Stromal cell of bone marrow (primary cell): ENCODE data around the gene STXBP1.
"Not testable (repeated sequence)": the region's sequence is repeated elsewhere in the genome, so short reads cannot be mapped to it uniquely, and the experiment has no call there.

Experiments
- DNase-seq: peaks from one replicate; pipeline ENCODE4 v3.0.0-alpha.2; 2012; ENCODE audit warnings: low read depth

Gene STXBP1

DNA sequence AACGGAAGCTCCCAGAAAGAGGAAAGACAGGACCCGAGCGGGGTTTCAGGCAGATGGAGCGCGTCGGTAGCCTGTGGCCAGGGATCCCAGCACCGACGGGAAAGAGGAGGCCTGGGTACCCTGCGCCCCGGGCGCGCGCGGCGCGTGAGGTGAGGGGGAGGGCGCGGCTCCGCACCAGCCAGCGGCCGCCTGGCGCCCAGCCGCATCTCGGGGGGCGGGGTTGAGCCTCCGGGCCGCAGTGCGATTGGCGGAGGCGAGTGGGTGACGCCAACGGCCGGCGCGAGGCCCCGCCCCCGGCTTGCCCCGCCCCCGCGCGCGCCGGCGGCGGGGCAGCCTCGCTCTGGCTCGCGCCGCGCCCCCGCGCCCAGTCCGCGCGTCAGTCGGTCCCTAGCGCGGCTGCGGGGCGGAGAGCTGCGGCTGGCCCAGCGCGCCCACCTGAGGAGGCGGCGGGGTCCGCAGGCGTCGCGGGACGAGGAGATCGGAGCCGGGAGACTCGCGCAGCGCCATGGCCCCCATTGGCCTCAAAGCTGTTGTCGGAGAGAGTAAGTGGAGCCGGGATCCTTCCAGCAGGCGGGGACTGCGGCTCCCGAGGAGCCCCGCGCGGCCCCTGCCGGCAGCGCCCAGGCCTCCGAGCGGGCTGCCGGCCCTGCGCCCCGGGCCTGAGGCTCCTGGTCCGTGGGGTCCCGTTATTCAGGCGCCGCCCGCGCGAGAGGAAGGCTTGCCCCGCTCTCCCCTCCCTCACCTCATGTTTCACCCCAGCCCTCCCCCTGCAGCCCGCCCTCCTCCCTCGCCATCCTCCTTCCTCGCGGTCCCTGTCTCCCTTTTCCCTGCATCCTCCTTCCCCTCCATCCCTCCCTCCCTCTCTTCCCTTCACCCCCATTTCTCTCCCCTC, at the start of gene STXBP1:
STXBP1 (plus strand) TSS at position 379 of the 892 bp plus-strand sequence; CDS start at position 506, 127 bp downstream.
- peak; percentile 58 for DNase-seq

DNA sequence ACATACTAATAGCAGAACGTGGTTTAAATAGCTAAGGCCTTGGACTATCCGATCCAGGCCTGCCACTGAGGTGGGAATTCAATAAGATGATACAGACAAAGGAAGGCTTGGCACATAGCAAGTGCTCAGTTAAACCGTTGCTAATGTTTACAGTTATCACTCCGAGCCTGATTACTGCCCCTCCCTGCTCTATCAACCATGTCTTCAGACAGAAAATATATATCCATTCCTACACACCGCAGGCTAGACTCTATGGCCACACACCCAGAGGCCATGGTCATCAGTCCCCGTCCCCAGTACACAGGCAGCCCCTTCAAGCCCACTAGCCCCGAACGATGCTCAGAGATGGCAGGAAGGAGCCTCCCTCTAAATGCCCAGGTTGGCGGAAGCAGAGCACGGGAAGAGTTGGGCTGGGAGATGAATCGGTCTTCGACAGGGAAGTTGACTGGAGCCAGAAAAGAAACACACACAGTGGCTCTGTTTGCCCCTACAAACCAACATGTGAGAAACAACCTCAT, 49.7 kb upstream of the STXBP1 start:
- DNase-seq: no peak

DNA sequence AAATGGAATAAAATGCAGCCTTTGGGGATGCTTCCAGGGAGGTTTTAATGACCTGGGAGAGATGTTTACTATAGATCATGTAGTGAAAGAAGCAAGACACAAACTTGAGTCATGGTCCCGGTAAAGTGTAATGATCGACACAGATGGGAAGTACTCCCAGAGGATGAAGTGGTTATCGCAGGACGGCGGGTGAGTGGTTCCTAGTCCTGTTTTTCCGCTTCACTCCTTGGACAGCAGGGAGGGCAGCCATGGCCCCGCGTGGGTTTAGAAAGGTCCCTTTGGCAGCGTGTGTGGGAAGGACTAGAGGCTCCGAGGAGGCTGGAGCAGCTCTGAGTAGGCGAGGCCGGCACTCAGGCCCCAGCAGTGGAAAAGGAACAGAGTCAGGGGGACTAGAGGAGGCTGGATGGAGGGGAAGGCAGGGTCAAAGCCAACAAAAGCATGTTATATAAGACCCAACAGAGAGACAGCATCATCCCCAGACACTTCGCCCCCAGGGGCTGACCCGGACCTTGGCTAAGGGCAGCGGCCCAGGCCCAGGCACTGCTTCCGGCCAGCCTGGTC, 49.2 kb upstream of the STXBP1 start:
- no peak for DNase-seq

GRCh38 chr9:127563579-127563978, 48.5 kb upstream of the STXBP1 start:
- DNase-seq: no peak

GRCh38 chr9:127565231-127565630, 46.8 kb upstream of the STXBP1 start:
- DNase-seq: no peak

- DNase-seq: no peak
Measured at GRCh38 chr9:127566351-127567001, 45.6 kb upstream of the STXBP1 start.

DNA sequence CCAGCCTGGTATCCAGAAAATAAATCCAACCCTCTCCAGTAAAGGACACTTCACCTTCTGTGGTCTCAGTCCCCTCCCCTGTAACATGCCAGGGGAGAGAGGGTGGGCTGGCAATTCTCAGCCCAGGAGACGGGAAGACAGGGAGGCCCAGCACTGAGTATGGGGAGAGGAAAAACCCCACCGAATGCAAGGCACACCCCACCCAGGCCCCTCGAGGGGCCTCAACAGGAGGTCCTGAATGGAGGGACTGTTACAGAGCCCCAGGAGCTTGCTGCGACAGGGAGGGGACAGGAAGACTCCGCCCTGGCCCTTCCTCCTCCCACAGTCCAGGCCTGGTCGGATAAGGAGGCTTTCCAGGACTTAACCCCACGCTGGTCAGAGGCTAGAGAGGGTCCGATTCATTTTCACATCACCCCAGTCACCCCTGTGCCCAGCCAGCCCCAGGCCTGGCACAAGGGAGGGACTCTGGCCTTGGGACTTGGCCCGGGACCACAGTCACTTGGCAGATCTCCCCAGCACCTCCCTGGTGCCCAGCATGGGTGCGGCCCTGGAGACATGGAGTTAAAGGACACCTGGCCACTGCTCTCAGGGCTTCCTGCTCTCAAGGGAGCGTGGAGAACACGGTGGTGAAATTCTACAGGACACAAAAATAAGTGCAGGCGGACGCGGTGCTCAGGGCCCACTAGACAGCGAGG, 44.9 kb upstream of the STXBP1 start:
- no peak for DNase-seq

- DNase-seq: no peak
Measured at GRCh38 chr9:127567730-127568617, 44.1 kb upstream of the STXBP1 start.

- no peak for DNase-seq
Measured at GRCh38 chr9:127568618-127568970, 43.5 kb upstream of the STXBP1 start.

DNA sequence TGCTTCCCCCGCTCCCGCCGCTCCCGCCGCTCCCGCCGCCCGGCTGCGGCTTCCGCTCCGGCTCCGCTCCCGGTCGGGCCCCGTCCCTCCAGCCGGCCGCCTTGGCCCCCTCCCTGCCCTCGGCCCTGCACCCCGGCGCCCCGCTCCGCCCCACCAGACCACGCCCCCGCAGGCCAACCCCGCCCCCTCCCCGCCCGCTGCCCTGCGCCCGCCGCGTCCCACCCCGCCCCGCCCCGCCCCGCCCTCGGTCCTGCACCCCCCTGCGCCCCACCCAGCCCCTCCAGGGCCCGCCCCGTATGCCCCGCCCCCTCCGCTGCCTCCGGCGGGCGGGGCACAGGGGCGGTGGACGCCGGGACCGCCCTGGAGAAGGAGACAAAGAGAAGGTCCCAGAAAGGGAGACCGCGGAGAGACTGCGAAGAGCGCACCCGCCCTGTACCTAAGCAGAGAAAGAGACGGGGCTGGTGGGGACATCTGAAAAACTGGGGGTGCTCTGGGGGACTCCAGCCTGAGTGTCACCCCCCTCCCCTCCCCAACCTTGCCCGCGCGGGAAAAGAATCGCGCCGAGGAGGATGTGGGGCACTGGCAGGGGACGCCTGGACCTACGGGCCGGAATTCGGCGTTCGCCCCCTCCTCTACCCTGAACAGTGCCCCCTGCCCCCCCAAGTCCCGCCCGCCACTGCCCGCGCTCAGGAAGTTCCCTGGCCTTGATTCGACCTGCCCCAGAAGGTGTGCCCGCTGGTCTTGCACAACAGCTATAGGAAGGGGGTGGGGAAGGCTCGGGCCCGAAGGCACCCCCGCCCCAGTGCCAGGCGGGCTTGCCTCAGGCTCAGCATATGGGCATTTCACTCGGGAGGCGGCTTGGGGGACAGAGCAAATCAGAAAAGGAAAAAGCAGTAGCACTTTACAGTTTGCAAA, 42.8 kb upstream of the STXBP1 start:
- DNase-seq: peak; percentile 78

DNA sequence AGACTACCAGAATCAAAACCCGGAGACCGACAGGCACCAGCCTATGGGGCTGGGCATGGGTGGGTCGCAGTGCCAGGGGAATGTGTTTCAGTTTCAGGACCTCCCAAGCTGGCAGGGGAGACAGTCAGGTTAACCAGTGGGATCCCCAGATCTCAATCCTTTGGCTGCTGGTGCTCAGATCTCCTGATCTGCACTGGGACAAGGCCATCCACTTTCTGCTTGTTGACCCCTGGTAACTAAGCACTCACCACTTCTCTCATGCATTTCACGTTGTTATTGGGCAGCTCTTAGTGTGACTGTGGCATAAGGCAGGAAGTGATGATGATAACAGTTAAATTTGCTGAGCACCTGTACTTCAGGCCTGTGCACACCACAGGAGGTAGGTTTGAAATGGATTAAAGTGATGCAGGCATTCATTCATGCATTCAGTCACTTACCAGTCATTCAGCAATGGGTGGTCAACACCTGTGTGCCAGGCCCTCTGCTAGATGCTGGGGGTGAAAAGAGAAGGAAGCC, 42.1 kb upstream of the STXBP1 start:
- no peak for DNase-seq

DNA sequence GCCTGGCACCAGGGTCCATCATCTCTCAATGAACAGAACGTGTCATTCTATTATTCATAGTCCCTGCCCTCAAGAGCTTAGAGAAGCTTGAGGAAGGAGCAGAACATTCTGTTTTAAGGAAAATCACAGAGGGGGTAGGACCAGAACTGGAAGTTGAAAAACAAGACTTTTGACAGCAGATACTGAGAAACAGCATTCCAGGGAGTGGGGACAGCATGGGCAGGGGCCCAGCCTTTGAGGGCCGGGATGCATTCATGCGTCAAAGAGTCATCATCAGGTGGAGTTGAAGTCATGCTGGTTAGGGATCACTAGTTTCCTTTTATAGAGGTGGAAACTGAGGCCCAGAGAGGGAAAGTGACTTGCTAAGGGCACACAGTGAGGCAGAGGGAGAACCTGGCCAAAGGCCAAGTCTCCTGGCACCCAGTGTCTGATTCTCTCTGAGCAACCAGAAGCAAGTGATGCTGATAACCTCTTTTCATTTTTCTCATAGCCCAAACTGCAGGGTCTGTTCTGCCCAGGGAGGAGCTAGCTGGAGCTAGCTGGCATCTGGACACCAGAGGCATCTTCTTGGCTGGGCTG, 41.5 kb upstream of the STXBP1 start:
- no peak for DNase-seq

DNA sequence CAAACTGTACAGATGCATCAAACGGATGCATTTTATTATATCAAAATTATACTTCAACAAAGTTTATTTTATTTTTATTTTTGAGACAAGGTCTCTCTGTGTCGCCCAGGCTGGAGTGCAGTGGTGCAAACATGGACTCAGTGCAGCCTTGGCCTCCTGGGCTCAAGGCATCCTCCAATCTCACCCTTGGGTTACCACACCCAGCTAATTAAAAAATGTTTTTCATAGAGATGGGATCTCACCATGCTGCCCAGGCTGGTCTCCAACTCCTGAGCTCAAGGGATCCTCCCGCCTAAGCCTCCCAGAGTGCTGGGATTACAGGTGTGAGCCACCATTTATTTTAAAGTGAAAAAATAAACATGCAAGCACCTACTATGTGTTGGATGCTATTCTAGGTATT, 40.1 kb upstream of the STXBP1 start:
- no peak for DNase-seq

DNA sequence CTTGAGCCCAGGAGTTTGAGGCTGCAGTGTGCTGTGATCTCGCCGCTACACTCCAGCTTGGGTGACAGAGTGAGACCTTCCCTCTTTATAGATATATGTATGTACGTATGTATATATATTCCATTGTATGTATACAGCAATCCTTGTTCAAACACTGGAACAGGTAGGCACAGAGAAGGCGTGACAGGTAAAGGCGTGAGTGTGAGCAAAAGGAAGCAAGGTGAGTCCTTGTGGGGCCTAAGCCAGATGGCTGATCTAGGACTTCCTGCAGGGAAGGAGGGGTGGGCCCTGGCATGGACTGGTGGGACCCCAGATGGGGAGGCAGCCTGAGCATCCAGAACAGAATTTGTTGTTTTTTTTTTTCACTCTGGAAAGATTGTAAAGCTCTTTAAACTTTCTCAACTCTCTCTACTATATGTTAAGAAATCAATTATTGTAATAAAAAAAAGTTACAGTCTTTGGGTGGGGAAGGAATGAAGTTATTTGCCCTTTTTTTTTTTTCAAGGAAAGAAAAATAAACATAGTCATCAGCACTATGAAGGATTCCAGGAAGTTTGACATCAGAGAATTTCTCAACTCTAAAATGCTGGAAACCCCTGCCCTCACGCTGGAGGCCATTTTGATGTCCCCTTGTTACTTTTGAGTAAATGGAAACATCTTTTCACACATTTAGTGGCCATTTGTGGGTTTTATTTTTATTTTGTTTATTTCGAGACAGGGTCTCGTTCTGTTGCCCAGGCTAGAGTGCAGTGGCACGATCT, 38.9 kb upstream of the STXBP1 start:
- DNase-seq: peak; percentile 85

- DNase-seq: no peak
Measured at GRCh38 chr9:127574072-127574993, 37.7 kb upstream of the STXBP1 start.

DNA sequence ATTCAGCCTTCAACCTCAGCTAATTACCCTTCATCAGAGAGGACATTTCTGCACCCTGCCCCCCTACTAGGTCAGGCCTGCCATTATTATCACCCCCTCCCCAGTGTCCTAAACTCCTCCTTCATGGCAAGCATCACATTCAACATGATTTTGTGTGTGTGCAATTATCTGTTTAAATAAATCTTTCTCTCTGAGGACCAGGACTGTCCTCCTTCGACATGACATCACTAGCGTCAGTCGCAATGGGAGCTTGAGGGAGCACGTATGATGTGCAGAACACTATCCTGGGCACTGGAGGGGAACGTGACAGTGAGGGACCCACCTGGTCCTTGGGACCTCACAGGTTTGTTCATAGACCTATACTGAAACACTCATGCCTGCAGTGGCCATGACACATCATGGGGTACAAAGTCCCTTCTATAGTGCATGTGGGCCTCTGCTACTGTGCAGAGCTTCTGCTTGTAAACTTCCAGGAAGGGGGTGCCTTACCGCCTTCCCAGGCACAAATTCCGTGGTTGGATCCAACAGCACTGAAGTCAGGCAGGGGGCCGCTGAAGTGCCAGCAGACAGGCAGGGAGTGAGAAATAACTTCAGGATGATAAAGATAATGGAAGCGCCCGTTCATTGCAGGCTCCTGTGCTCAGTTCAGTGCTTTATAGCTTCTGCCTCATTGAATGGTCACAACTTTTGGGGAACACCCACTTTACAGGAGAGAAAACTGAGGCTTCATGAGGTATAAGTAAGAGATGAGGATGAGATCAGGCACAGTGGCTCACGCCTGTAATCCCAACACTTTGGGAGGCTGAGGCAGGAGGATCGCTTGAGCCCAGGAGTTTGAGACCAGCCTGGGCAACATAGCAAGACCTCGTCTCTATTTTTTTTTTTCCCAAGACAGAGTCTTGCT, 36.0 kb upstream of the STXBP1 start:
- DNase-seq: no peak

DNA sequence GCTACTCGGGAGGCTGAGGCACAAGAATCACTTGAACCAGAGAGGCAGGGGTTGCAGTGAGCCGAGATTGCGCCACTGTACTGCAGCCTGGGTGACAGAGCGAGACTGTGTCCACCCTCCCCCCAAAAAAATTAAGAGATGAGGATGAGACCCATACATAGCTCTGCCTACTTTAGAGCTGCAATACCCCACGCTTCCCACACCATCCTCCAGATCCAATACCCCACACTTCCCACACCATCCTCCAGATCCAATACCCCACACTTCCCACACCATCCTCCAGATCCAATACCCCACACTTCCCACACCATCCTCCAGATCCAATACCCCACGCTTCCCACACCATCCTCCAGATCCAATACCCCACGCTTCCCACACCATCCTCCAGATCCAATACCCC, 34.9 kb upstream of the STXBP1 start:
- DNase-seq: not testable (repeated sequence)
